Lower lobe of right lung (tissue), 2 donors: ENCODE measurements around the gene DGUOK. TPM values are rescaled to one million over a fixed set of nuclear protein-coding genes. Genes with fewer than 3 reads are reported as not detected.
"Not testable (repeated sequence)": the region's sequence is repeated elsewhere in the genome, so short reads cannot be mapped to it uniquely, and the experiment has no call there.

ENCODE experiments used
- ATAC-seq, 2 donors: fragments of 200-7000 bp; cut with Tn5 transposase; one replicate each; pipeline ENCODE4 v1.9.1; 2020 to 2022; ENCODE audit warnings: mild to moderate bottlenecking in 2 of 2, moderate library complexity in 2 of 2
- DNase-seq: peaks from one replicate; pipeline ENCODE4 v3.0.0-alpha.2; 2020
- H3K27ac ChIP-seq: fragments of 200-600 bp; one replicate; pipeline ENCODE4 v1.8.0; 2022
- H3K27me3 ChIP-seq: fragments of 200-600 bp; one replicate; pipeline ENCODE4 v1.8.0; 2022; ENCODE audit warnings: low read depth
- H3K36me3 ChIP-seq: fragments of 200-600 bp; one replicate; pipeline ENCODE4 v1.8.0; 2022; ENCODE audit warnings: mild to moderate bottlenecking
- H3K4me1 ChIP-seq: fragments of 200-600 bp; one replicate; pipeline ENCODE4 v1.8.0; 2022
- H3K4me3 ChIP-seq: fragments of 200-600 bp; one replicate; pipeline ENCODE4 v1.8.0; 2022; ENCODE audit warnings: mild to moderate bottlenecking
- H3K9me3 ChIP-seq: fragments of 200-600 bp; one replicate; pipeline ENCODE4 v1.8.0; 2022
- intact Hi-C: fragments of 100-400 bp; cut with DNase I; formaldehyde crosslinking; loops from one replicate; pipeline ENCODE4 v1.11.0; 2022
- total RNA-seq: library from RNA; stranded (reverse); fragmentation: NEBNext Ultra II Directional; extraction: Animal tissue kit (Norgen Biotek cat#: 25700); gene quantifications from one replicate; pipeline ENCODE4 v1.2.1, GENCODE V29; 2021
- TF ChIP-seq, protein P1 (sequence below): fragments of 200-600 bp; IDR thresholded peaks from one replicate; pipeline ENCODE4 v1.8.0; 2022; ENCODE audit warnings: antibody characterized with exemption, mild to moderate bottlenecking
- donor health status: DM: no; HTN: yes; CAD: no; lungs with severe emphysema.

DGUOK gene
- total RNA-seq, 1 donor from 2014 or later = 38.0 TPM

GRCh38 chr2:73897240-73897583 is 29.5 kb upstream of the DGUOK start:
- H3K27ac ChIP-seq = peak overlapping the region; percentile 11
- no peaks in the 10 kb centered on the region for H3K9me3 ChIP-seq
- no peaks in the 10 kb centered on the region for H3K36me3 ChIP-seq
- H3K4me3 ChIP-seq = no peak overlapping the region
- TF ChIP-seq, protein P1, sequence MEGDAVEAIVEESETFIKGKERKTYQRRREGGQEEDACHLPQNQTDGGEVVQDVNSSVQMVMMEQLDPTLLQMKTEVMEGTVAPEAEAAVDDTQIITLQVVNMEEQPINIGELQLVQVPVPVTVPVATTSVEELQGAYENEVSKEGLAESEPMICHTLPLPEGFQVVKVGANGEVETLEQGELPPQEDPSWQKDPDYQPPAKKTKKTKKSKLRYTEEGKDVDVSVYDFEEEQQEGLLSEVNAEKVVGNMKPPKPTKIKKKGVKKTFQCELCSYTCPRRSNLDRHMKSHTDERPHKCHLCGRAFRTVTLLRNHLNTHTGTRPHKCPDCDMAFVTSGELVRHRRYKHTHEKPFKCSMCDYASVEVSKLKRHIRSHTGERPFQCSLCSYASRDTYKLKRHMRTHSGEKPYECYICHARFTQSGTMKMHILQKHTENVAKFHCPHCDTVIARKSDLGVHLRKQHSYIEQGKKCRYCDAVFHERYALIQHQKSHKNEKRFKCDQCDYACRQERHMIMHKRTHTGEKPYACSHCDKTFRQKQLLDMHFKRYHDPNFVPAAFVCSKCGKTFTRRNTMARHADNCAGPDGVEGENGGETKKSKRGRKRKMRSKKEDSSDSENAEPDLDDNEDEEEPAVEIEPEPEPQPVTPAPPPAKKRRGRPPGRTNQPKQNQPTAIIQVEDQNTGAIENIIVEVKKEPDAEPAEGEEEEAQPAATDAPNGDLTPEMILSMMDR = no peak
- peaks cover 7% of the 10 kb centered on the region for H3K4me1 ChIP-seq
- no peaks in the 10 kb centered on the region for H3K27me3 ChIP-seq
- DNase-seq (no peak), ATAC-seq (no peak)
- intact Hi-C loops = no loop called here

DNA sequence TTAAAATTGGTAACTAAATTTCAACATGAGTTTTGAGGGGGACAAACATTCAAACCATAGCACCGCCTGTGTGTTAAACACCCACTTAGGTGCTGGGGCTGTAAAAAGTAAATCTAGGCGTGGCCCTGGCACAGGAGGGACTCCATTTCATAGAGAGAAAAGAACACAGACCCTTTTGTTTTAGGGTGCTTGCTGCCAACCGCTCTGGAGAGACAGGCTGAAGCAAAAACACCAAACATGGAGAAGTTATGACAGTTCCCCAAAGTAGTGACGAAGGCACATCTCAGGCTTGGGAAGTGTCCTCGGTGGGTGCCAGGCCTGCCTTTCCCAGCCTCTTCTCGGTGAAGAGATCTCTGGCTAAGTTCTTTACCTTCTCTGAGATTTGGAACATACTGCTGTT is 28.7 kb upstream of the DGUOK start:
- ATAC-seq (no peak), DNase-seq (no peak)
- H3K27ac ChIP-seq = no peak overlapping the region
- TF ChIP-seq, protein P1 = no peak
- intact Hi-C loops = no loop called here
- peaks cover 7% of the 10 kb centered on the region for H3K4me1 ChIP-seq
- no peak overlapping the region for H3K4me3 ChIP-seq
- H3K9me3 ChIP-seq = no peaks in the 10 kb centered on the region
- H3K36me3 ChIP-seq = no peaks in the 10 kb centered on the region
- H3K27me3 ChIP-seq = no peaks in the 10 kb centered on the region

GRCh38 chr2:73899801-73900336 is 26.8 kb upstream of the DGUOK start:
- H3K27me3 ChIP-seq = no peaks in the 10 kb centered on the region
- H3K27ac ChIP-seq = no peak overlapping the region
- intact Hi-C loops = no loop called here
- H3K36me3 ChIP-seq = no peaks in the 10 kb centered on the region
- TF ChIP-seq, protein P1 = no peak
- no peak for DNase-seq
- peaks cover 7% of the 10 kb centered on the region for H3K4me1 ChIP-seq
- no peak for ATAC-seq
- H3K9me3 ChIP-seq = no peaks in the 10 kb centered on the region
- no peak overlapping the region for H3K4me3 ChIP-seq

GRCh38 chr2:73901143-73901542 is 25.5 kb upstream of the DGUOK start:
- no peaks in the 10 kb centered on the region for H3K36me3 ChIP-seq
- no peak for ATAC-seq
- TF ChIP-seq, protein P1 = no peak
- no peaks in the 10 kb centered on the region for H3K9me3 ChIP-seq
- no peak overlapping the region for H3K4me3 ChIP-seq
- peaks cover 7% of the 10 kb centered on the region for H3K4me1 ChIP-seq
- no peak overlapping the region for H3K27ac ChIP-seq
- intact Hi-C loops = no loop called here
- no peak for DNase-seq
- H3K27me3 ChIP-seq = no peaks in the 10 kb centered on the region

GRCh38 chr2:73902284-73902683 is 24.4 kb upstream of the DGUOK start:
- H3K9me3 ChIP-seq = no peaks in the 10 kb centered on the region
- TF ChIP-seq, protein P1 = no peak
- intact Hi-C loops = no loop called here
- no peak overlapping the region for H3K4me3 ChIP-seq
- DNase-seq (no peak), ATAC-seq (no peak)
- no peaks in the 10 kb centered on the region for H3K27me3 ChIP-seq
- no peaks in the 10 kb centered on the region for H3K36me3 ChIP-seq
- H3K4me1 ChIP-seq = no peaks in the 10 kb centered on the region
- no peak overlapping the region for H3K27ac ChIP-seq

DNA sequence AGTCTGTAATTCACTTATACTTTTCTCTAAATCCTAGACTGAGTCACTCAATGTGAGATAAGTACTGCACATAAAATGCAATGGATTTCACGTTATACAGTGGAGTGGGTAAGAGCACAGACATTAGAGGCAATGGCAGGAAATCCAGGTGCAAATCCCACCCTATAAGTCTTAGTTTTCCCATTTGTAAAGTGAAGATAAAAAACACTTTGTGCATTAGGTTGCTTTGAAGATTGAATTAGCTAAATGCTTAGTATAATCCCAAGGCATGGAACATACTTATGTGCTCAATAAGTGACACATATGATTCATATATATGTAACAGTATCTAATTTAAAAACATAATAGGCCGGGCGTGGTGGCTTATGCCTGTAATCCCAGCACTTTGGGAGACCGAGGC is 23.4 kb upstream of the DGUOK start:
- no peaks in the 10 kb centered on the region for H3K4me1 ChIP-seq
- intact Hi-C loops = no loop called here
- H3K9me3 ChIP-seq = no peaks in the 10 kb centered on the region
- no peak overlapping the region for H3K4me3 ChIP-seq
- H3K36me3 ChIP-seq = no peaks in the 10 kb centered on the region
- TF ChIP-seq, protein P1 = no peak
- DNase-seq (no peak), ATAC-seq (no peak)
- H3K27ac ChIP-seq = no peak overlapping the region
- no peaks in the 10 kb centered on the region for H3K27me3 ChIP-seq

DNA sequence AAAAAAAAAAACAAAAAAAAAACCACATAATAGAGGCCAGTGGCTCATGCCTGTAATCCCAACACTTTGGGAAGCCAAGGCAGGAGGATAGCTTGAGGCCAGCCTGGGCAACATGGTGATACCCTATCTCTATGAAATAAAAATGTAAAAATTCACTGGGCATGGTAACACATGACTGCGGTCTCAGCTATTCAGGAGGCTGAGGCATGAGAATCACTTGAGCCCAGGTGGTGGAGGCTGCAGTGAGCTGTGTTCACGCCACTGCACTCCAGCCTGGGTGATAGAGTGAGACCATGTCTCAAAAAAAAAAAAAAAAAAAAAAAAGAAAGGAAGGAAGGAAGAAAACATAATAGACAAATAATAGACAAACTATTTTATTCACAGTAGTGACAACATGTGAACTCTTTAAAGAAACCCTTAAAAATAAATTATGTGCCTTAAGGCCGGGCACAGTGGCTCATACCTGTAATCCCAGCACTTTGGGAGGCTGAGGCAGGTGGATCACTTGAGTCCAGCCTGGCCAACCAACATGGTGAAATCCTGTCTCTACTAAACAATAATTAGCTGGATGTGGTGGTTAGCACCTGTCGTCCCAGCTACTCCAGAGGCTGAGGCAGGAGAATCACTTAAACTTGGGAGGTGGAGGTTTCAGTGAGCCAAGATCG is 22.6 kb upstream of the DGUOK start:
- H3K4me1 ChIP-seq, H3K27ac ChIP-seq, DNase-seq, ATAC-seq, H3K36me3 ChIP-seq, intact Hi-C loops, H3K27me3 ChIP-seq, H3K9me3 ChIP-seq, H3K4me3 ChIP-seq: not testable (repeated sequence)
